Testis (tissue), 2 donors: ENCODE results near the gene PPIL6.

Experiments used
- CTCF ChIP-seq, 3 experiments: fragments of 450-650 bp in 2 of 3; fragments of 200-600 bp in 1 of 3; sonication (generic) in 1 of 3; IDR thresholded peaks; one replicate each; pipeline ENCODE4 v1.5.1; 2016 to 2019; ENCODE audit warnings: antibody characterized with exemption in 3 of 3, mild to moderate bottlenecking in 2 of 3, moderate library complexity in 1 of 3
- POLR2A ChIP-seq: fragments of 450-650 bp; IDR thresholded peaks from one replicate; pipeline ENCODE4 v1.6.1; 2017; ENCODE audit warnings: antibody characterized with exemption, mild to moderate bottlenecking, moderate library complexity

GRCh38 chr6:109442393-109442924 lies 2.0 kb upstream of the PPIL6 start:
- TF ChIP-seq POLR2A: no peak
- no peak for TF ChIP-seq CTCF (IDR thresholded peaks at IDR 0.05)
